CD14-positive monocyte (primary cell): Measurements from ENCODE around the gene GPER1. TPM values are rescaled to one million over a fixed set of nuclear protein-coding genes. Genes with fewer than 3 reads are reported as not detected.
A peak's percentile ranks its signal among the peaks of the same experiment; 100 is the strongest.

Experiments
- DNase-seq, 3 donors: peaks; one replicate each; pipeline ENCODE4 v3.0.0-alpha.2; 2011 to 2022
- H2AFZ ChIP-seq: 2 replicates; pipeline ENCODE4 v1.6.0; 2012; ENCODE audit warnings: mild to moderate bottlenecking, low read depth, low read length, inconsistent platforms; ENCODE audit not compliant: insufficient read depth, poor library complexity, severe bottlenecking
- H3K27ac ChIP-seq, 2 donors: 1 replicate in 1 of 2; 2 replicates in 1 of 2; pipeline ENCODE4 v1.5.1; 2012 to 2013; ENCODE audit warnings: low read length in 2 of 2, control low read depth in 1 of 2, inconsistent platforms in 1 of 2, low read depth in 1 of 2, mild to moderate bottlenecking in 1 of 2
- H3K27me3 ChIP-seq, 2 donors: one replicate each; pipeline versions ENCODE4 v1.6.0 to v1.6.1; 2011 to 2013; ENCODE audit warnings: low read length in 2 of 2; ENCODE audit not compliant: control insufficient read depth in 2 of 2, insufficient read depth in 2 of 2
- H3K36me3 ChIP-seq, 2 donors: replicated peaks in 1 of 2; 1 replicate in 1 of 2; 2 replicates in 1 of 2; pipeline versions ENCODE4 v1.5.1 to v1.6.1; 2012 to 2013; ENCODE audit warnings: low read length in 2 of 2, control low read depth in 1 of 2, inconsistent platforms in 1 of 2, mild to moderate bottlenecking in 1 of 2; ENCODE audit not compliant: insufficient read depth in 2 of 2, control insufficient read depth in 1 of 2
- H3K4me1 ChIP-seq, 2 donors: 1 replicate in 1 of 2; 2 replicates in 1 of 2; pipeline versions ENCODE4 v1.5.1 to v1.6.1; 2012 to 2013; ENCODE audit warnings: low read length in 2 of 2, control low read depth in 1 of 2, inconsistent platforms in 1 of 2, mild to moderate bottlenecking in 1 of 2, moderate library complexity in 1 of 2; ENCODE audit not compliant: insufficient read depth in 2 of 2, control insufficient read depth in 1 of 2
- H3K4me2 ChIP-seq: replicated peaks from 2 replicates; pipeline ENCODE3; 2012; ENCODE audit warnings: low read length, moderate library complexity, mild to moderate bottlenecking; ENCODE audit not compliant: poor library complexity, severe bottlenecking; ENCODE audit errors: extremely low read depth
- H3K4me3 ChIP-seq, 3 experiments: fragments of 200-600 bp in 1 of 3; sonication (generic) in 1 of 3; replicated peaks in 1 of 3; 1 replicate in 2 of 3; 2 replicates in 1 of 3; pipeline ENCODE4 v1.5.1; 2011 to 2013; ENCODE audit warnings: low read length in 3 of 3, mild to moderate bottlenecking in 3 of 3, control low read depth in 2 of 3, low read depth in 2 of 3, inconsistent platforms in 1 of 3, moderate library complexity in 1 of 3
- H3K79me2 ChIP-seq: 2 replicates; pipeline ENCODE4 v1.6.0; 2012; ENCODE audit warnings: mild to moderate bottlenecking, control low read depth, inconsistent platforms, low read length, moderate library complexity; ENCODE audit not compliant: insufficient read depth
- H3K9ac ChIP-seq: 2 replicates; pipeline ENCODE4 v1.6.0; 2017; ENCODE audit warnings: low read length, mild to moderate bottlenecking; ENCODE audit not compliant: insufficient read depth, poor library complexity, severe bottlenecking
- H3K9me3 ChIP-seq, 2 donors: replicated peaks in 1 of 2; 1 replicate in 1 of 2; 2 replicates in 1 of 2; pipeline versions ENCODE4 v1.5.1 to v1.6.1; 2012 to 2013; ENCODE audit warnings: low read length in 2 of 2, control low read depth in 1 of 2; ENCODE audit not compliant: control insufficient read depth in 1 of 2, insufficient read depth in 1 of 2
- H4K20me1 ChIP-seq: 2 replicates; pipeline ENCODE4 v1.6.0; 2012; ENCODE audit warnings: mild to moderate bottlenecking, low read length, control low read depth, moderate library complexity; ENCODE audit not compliant: insufficient read depth
- H3K27ac Mint-ChIP-seq, 7 donors: one replicate each; pipeline ENCODE4 v1.8.0; 2020; ENCODE audit warnings: mild to moderate bottlenecking in 7 of 7, mixed read lengths in 7 of 7, moderate library complexity in 6 of 7, inconsistent platforms in 2 of 7
- H3K27me3 Mint-ChIP-seq, 3 donors: one replicate each; pipeline ENCODE4 v1.8.0; 2021 to 2022; ENCODE audit warnings: low read depth in 3 of 3, mild to moderate bottlenecking in 3 of 3, mixed read lengths in 3 of 3, moderate library complexity in 3 of 3, inconsistent platforms in 1 of 3
- H3K36me3 Mint-ChIP-seq, 2 donors: one replicate each; pipeline ENCODE4 v1.8.0; 2020; ENCODE audit warnings: mixed read lengths in 2 of 2, inconsistent platforms in 1 of 2, mild to moderate bottlenecking in 1 of 2
- H3K4me1 Mint-ChIP-seq: one replicate; pipeline ENCODE4 v1.8.0; 2020; ENCODE audit warnings: mild to moderate bottlenecking, mixed read lengths
- H3K4me3 Mint-ChIP-seq, 2 donors: one replicate each; pipeline ENCODE4 v1.8.0; 2020; ENCODE audit warnings: mild to moderate bottlenecking in 2 of 2, mixed read lengths in 2 of 2, moderate library complexity in 1 of 2
- H3K9me3 Mint-ChIP-seq, 7 donors: one replicate each; pipeline ENCODE4 v1.8.0; 2020 to 2022; ENCODE audit warnings: mixed read lengths in 7 of 7, mild to moderate bottlenecking in 6 of 7, moderate library complexity in 6 of 7, inconsistent platforms in 2 of 7
- WGBS: methylation state at CpG from one replicate; pipeline ENCODE4 v1.1.5; 2013; ENCODE audit warnings: missing lambda C conversion rate; ENCODE audit not compliant: insufficient coverage; 5-methylcytosine and 5-hydroxymethylcytosine counted together
- intact Hi-C, 2 donors: fragments of 100-400 bp; cut with micrococcal nuclease; formaldehyde crosslinking; loops; one replicate each; pipeline versions ENCODE4 v1.15.0 to v1.15.1; 2023
- polyA plus RNA-seq, 3 donors: library from polyadenylated mRNA; depleted of rRNA in 1 of 3; unstranded in 2 of 3; stranded (reverse) in 1 of 3; fragments of 300-500 nt in 2 of 3; fragments of >200 nt in 1 of 3; fragmentation: Illumina TruSeq in 2 of 3; gene quantifications; 1 replicate in 2 of 3; 2 replicates in 1 of 3; pipeline ENCODE4 v1.2.3, GENCODE V29; 2012 to 2021
- TF ChIP-seq, protein P1 (sequence below): fragments of 200-600 bp; IDR thresholded peaks from one replicate; pipeline ENCODE4 v1.8.0; 2022; ENCODE audit warnings: antibody characterized with exemption, mild to moderate bottlenecking

The GPER1 gene
- polyA plus RNA-seq, 3 donors: 0.35 to 10.0 (median 4.1) TPM

DNA sequence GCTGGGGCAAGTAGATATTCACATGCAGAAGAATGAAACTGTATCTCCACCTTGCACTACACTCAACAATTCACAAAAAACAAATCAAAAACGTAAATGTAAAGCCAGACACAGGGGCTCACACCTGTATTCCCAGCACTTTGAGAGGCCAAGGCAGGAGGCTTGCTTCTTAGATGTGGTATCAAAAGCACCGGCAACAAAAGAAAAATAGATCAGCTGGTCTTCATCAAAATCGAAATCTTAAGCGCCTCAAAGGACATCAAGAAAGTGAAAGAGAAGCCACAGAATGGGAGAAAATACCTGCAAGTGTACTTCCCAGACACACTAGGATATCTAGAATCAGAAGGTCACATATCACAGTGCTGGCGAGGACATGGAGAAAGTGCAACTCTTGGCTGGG lies 31.3 kb downstream of the GPER1 start:
- intact Hi-C loops: no loop called here

DNA sequence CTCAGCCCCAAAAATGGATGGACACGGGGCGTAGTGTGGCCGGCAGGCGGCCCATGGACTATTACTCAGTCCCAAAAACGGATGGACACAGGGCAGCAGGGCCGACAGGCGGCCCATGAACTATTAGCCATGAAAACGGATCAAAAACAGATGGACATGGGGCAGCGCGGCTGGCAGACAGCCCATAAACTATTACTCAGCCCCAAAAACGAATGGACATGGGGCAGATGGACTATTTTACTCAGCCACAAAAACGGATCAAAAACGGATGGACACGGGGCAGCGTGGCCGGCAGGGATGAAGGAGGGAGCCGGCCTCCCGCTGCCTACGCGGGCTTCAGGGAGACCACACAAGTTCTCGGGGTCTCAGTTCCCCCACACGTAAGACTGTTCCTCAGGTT lies 32.9 kb downstream of the GPER1 start:
- peaks cover 6% of the 10 kb centered on the region for H3K4me1 Mint-ChIP-seq
- DNase-seq: no peak

More for the DNA sequence above, 31.3 kb downstream of the GPER1 start:
- Histone ChIP-seq H3K9me3 (no peaks in the 10 kb centered on the region), H3K36me3 (no peaks in the 10 kb centered on the region), H3K4me3 (no peak overlapping the region), H3K27ac (no peak overlapping the region), H3K4me1 (peaks cover 0 to 4% of the 10 kb centered on the region in 2 donors), H3K4me2 (no peak overlapping the region), H3K9ac (no peak overlapping the region), H3K79me2 (no peaks in the 10 kb centered on the region), H3K27me3 (no peaks in the 10 kb centered on the region), H4K20me1 (no peaks in the 10 kb centered on the region), H2AFZ (no peak overlapping the region)
- Mint-ChIP-seq H3K9me3 (peaks cover 2 to 15% (median 11%) of the 10 kb centered on the region in 7 donors), H3K27me3 (peaks cover 0 to 3% (median 1%) of the 10 kb centered on the region in 3 donors), H3K27ac (no peak overlapping the region), H3K4me1 (peaks cover 6% of the 10 kb centered on the region), H3K36me3 (no peaks in the 10 kb centered on the region), H3K4me3 (no peak overlapping the region)
- WGBS: 92% methylated on average over 5 of the region's 5 CpGs
- DNase-seq: no peak
- TF ChIP-seq, protein P1, sequence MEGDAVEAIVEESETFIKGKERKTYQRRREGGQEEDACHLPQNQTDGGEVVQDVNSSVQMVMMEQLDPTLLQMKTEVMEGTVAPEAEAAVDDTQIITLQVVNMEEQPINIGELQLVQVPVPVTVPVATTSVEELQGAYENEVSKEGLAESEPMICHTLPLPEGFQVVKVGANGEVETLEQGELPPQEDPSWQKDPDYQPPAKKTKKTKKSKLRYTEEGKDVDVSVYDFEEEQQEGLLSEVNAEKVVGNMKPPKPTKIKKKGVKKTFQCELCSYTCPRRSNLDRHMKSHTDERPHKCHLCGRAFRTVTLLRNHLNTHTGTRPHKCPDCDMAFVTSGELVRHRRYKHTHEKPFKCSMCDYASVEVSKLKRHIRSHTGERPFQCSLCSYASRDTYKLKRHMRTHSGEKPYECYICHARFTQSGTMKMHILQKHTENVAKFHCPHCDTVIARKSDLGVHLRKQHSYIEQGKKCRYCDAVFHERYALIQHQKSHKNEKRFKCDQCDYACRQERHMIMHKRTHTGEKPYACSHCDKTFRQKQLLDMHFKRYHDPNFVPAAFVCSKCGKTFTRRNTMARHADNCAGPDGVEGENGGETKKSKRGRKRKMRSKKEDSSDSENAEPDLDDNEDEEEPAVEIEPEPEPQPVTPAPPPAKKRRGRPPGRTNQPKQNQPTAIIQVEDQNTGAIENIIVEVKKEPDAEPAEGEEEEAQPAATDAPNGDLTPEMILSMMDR: no peak

More for the DNA sequence above, 32.9 kb downstream of the GPER1 start:
- Histone ChIP-seq H4K20me1 (no peaks in the 10 kb centered on the region), H3K79me2 (no peaks in the 10 kb centered on the region), H3K9ac (no peak overlapping the region), H3K27me3 (no peaks in the 10 kb centered on the region), H3K4me1 (peaks cover 0 to 4% of the 10 kb centered on the region in 2 donors), H3K9me3 (no peaks in the 10 kb centered on the region), H3K4me2 (no peak overlapping the region), H3K36me3 (no peaks in the 10 kb centered on the region), H3K27ac (no peak overlapping the region), H3K4me3 (no peak overlapping the region), H2AFZ (no peak overlapping the region)
- TF ChIP-seq, protein P1: no peak
- intact Hi-C loops: no loop called here
- 97% methylated on average over 21 of the region's 22 CpGs for WGBS
- H3K9me3 Mint-ChIP-seq: peaks cover 2 to 11% (median 5%) of the 10 kb centered on the region in 7 donors
- peak overlapping the region in 1 of 7 donors; percentile 35 for H3K27ac Mint-ChIP-seq
- no peak overlapping the region for H3K4me3 Mint-ChIP-seq
- H3K27me3 Mint-ChIP-seq: peaks cover 0 to 3% (median 1%) of the 10 kb centered on the region in 3 donors
- H3K36me3 Mint-ChIP-seq: no peaks in the 10 kb centered on the region
